Nephron (organoid): Measurements from ENCODE around the gene CPSF3.

Source experiments
- H3K27ac Mint-ChIP-seq, 3 experiments: 2 replicates each; pipeline ENCODE4 v1.8.0; 2020; ENCODE audit warnings: mixed read lengths in 3 of 3, mild to moderate bottlenecking in 2 of 3, moderate library complexity in 1 of 3
- H3K27me3 Mint-ChIP-seq: 2 replicates; pipeline ENCODE4 v1.8.0; 2021; ENCODE audit warnings: low read depth, mild to moderate bottlenecking, moderate library complexity, mixed read lengths
- H3K36me3 Mint-ChIP-seq: 2 replicates; pipeline ENCODE4 v1.8.0; 2020; ENCODE audit warnings: low read depth, mixed read lengths
- H3K4me1 Mint-ChIP-seq: 2 replicates; pipeline ENCODE4 v1.8.0; 2020; ENCODE audit warnings: mixed read lengths
- H3K4me3 Mint-ChIP-seq, 3 experiments: 2 replicates each; pipeline ENCODE4 v1.8.0; 2020; ENCODE audit warnings: mild to moderate bottlenecking in 3 of 3, mixed read lengths in 3 of 3, moderate library complexity in 2 of 3
- H3K9me3 Mint-ChIP-seq: 2 replicates; pipeline ENCODE4 v1.8.0; 2020; ENCODE audit warnings: mixed read lengths
- TF ChIP-seq, protein P1 (sequence below), 3 experiments: fragments of 200-600 bp; sonication (generic); IDR thresholded peaks; one replicate each; pipeline ENCODE4 v1.5.0; 2021; ENCODE audit warnings: antibody characterized with exemption in 3 of 3; ENCODE audit not compliant: unreplicated experiment in 3 of 3

CPSF3 gene

DNA sequence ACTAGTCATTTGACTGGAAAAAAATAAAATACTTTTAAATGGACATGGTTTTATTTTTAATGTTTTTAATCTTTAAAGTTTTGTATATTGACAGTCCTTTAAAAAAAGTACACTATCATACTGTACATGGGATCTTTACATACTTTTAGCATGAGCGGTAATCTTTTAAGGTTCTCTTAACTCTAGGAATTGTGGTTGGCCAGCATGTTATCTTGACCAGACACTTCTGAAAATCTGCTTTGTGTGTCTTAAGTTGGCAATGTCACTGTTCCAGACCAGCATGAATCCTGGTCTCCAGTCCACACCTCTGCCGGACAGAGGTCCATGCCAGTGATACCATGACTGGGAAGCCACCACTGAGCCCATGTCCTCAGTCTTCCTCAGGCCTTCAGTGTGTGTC, 17.8 kb upstream of the CPSF3 start:
- Mint-ChIP-seq H3K27me3 (no peaks in the 10 kb centered on the region), H3K27ac (no peak overlapping the region), H3K36me3 (peaks cover 35% of the 10 kb centered on the region), H3K4me3 (no peak overlapping the region), H3K9me3 (no peaks in the 10 kb centered on the region), H3K4me1 (peaks cover 2% of the 10 kb centered on the region)
- TF ChIP-seq, protein P1, sequence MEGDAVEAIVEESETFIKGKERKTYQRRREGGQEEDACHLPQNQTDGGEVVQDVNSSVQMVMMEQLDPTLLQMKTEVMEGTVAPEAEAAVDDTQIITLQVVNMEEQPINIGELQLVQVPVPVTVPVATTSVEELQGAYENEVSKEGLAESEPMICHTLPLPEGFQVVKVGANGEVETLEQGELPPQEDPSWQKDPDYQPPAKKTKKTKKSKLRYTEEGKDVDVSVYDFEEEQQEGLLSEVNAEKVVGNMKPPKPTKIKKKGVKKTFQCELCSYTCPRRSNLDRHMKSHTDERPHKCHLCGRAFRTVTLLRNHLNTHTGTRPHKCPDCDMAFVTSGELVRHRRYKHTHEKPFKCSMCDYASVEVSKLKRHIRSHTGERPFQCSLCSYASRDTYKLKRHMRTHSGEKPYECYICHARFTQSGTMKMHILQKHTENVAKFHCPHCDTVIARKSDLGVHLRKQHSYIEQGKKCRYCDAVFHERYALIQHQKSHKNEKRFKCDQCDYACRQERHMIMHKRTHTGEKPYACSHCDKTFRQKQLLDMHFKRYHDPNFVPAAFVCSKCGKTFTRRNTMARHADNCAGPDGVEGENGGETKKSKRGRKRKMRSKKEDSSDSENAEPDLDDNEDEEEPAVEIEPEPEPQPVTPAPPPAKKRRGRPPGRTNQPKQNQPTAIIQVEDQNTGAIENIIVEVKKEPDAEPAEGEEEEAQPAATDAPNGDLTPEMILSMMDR (IDR thresholded peaks at IDR 0.05; ENCODE audit: unreplicated experiment in 3 of 3) = no peak

DNA sequence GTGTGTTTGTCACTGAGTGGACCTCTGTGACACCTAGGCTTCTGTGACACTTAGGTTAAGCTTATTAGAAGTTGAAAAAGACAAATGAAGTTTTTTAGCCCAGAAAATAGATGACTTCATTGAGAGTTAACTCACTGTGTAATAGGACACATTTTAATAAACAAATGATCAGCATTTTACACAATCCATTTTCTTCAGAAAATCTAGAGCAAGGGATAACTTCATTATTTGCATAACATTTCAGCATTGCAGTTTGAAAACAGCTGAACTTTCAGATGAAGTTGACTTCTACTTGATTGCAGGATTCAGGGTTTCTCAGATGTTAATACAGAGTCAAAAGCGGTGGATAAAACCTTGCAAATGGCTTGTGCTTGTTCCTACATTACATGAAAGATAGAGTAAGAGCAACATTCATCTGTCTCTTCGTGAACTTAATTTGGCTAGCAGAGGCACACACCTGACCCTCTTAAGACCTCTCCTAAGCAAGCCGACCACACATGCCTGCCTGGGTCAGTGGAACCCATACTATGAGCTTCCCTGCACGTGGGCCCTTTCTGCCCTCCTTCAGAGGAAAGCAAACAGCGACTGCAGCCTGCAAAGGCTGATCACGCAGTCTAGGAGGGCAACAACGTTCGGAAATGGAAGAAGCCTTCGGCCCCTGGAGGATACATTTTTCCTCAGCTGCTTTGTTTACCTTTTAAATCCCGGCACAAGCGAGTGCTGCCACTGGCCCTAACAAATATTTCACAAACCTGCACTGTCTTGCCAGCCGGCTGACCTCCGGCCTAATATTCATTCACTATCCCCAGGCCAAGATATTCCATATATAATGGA, 16.7 kb upstream of the CPSF3 start:
- H3K9me3 Mint-ChIP-seq = no peaks in the 10 kb centered on the region
- H3K4me3 Mint-ChIP-seq = no peak overlapping the region
- H3K36me3 Mint-ChIP-seq = peaks cover 41% of the 10 kb centered on the region
- TF ChIP-seq, protein P1 (IDR thresholded peaks at IDR 0.05; ENCODE audit: unreplicated experiment in 3 of 3) = no peak
- no peaks in the 10 kb centered on the region for H3K4me1 Mint-ChIP-seq
- H3K27ac Mint-ChIP-seq = peak overlapping the region; percentile 42 to 83 (median 70)
- H3K27me3 Mint-ChIP-seq = no peaks in the 10 kb centered on the region

DNA sequence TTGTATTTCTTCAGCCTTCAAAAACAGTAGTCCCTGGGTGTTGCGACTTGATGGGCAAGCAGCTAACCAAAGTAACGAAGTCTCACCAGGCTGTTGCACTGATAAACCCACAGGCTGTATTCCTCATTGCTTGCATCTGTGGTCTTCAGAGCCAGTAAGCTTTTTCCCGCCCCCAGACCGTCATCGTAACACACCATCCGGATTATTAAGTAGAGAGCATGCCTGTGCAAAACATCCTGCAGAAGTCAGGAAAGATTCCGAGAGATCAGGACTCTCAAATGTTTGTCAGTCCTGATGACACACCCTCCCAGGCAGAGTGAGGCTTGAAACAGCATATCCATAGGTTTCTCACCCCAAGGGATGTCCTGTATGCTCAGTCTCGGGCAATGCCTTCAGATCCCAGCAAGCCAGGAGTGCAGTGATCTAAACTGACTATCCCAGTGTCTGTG, 16.1 kb upstream of the CPSF3 start:
- no peaks in the 10 kb centered on the region for H3K27me3 Mint-ChIP-seq
- peak overlapping the region; percentile 42 to 83 (median 70) for H3K27ac Mint-ChIP-seq
- peaks cover 46% of the 10 kb centered on the region for H3K36me3 Mint-ChIP-seq
- no peaks in the 10 kb centered on the region for H3K9me3 Mint-ChIP-seq
- TF ChIP-seq, protein P1 (IDR thresholded peaks at IDR 0.05; ENCODE audit: unreplicated experiment in 3 of 3) = no peak
- H3K4me1 Mint-ChIP-seq = no peaks in the 10 kb centered on the region
- no peak overlapping the region for H3K4me3 Mint-ChIP-seq

DNA sequence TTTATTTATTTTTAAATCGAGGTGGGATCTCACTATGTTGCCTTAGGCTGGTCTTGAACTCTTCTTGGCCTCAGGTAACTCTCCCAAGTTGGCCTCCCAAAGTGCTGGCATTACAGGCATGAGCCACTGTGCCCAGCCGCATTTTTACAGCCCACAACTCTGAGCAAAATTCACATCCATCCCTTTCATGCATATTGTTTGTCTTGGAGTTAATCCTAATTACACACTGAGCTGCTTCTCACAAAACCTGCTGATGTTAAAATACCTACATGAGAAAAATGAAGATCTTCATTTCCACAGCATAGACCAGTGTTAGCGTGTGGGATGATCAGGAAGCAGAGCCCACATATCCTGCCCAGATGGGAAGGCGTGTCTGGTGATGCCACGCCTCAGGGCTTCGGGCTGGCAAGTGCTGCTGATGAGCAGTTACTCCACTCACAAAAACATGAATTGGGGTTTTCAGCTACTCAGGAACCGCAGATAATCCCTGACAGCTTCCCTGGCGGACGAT, 14.8 kb upstream of the CPSF3 start:
- no peak overlapping the region for H3K4me3 Mint-ChIP-seq
- TF ChIP-seq, protein P1 (IDR thresholded peaks at IDR 0.05; ENCODE audit: unreplicated experiment in 3 of 3) = no peak
- H3K36me3 Mint-ChIP-seq = peaks cover 43% of the 10 kb centered on the region
- no peaks in the 10 kb centered on the region for H3K4me1 Mint-ChIP-seq
- H3K27me3 Mint-ChIP-seq = no peaks in the 10 kb centered on the region
- peak overlapping the region; percentile 7 to 80 (median 32) for H3K27ac Mint-ChIP-seq
- H3K9me3 Mint-ChIP-seq = no peaks in the 10 kb centered on the region

DNA sequence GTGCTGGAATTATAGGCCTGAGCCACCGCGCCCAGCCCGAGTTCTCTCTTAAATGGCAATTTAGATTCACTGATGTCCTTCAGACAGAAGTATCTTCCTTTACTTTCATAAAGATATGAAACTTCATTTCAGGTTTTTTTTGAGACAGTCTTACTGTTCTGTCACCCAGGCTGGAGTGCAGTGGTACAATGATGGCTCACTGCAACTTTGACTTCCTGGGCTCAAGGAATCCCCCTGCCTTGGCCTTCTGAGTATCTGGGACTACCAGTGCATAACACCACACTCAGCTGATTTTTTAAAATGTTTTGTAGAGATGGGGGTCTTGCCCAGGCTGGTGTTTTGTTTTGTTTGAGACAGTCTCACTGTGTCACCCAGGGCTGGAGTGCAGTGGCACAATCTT, 13.3 kb upstream of the CPSF3 start:
- H3K27ac Mint-ChIP-seq = no peak overlapping the region
- no peaks in the 10 kb centered on the region for H3K4me1 Mint-ChIP-seq
- H3K36me3 Mint-ChIP-seq = peaks cover 45% of the 10 kb centered on the region
- no peaks in the 10 kb centered on the region for H3K27me3 Mint-ChIP-seq
- H3K9me3 Mint-ChIP-seq = no peaks in the 10 kb centered on the region
- H3K4me3 Mint-ChIP-seq = no peak overlapping the region
- TF ChIP-seq, protein P1 (IDR thresholded peaks at IDR 0.05; ENCODE audit: unreplicated experiment in 3 of 3) = no peak
